Left lobe of liver (tissue), 2 donors: ENCODE measurements around the gene NPAS3. TPM values are rescaled to one million over a fixed set of nuclear protein-coding genes. Genes with fewer than 3 reads are reported as not detected.

Experiments used
- ATAC-seq: fragments of 200-7000 bp; cut with Tn5 transposase; one replicate; pipeline ENCODE4 v1.9.1; 2020; ENCODE audit warnings: mild to moderate bottlenecking, moderate library complexity
- DNase-seq: peaks from one replicate; pipeline ENCODE4 v3.0.0-alpha.2; 2020; ENCODE audit warnings: low spot score
- total RNA-seq: library from RNA; stranded (reverse); gene quantifications from one replicate; pipeline ENCODE4 v1.2.1, GENCODE V29; 2021
- donor health status: DM: no; HTN: no; CAD: no; lungs with moderate emphysema.
- donor health status: DM: no; HTN: yes; CAD: no.

NPAS3 gene
- total RNA-seq, 1 donor from 2014 or later: not detected

GRCh38 chr14:33009673-33010072 lies 71.0 kb downstream of the NPAS3 start:
- DNase-seq (no peak), ATAC-seq (no peak)

GRCh38 chr14:33010495-33010894 lies 71.8 kb downstream of the NPAS3 start:
- DNase-seq (no peak), ATAC-seq (no peak)

GRCh38 chr14:33014710-33015109 lies 76.0 kb downstream of the NPAS3 start:
- no peak for DNase-seq

GRCh38 chr14:33016613-33017012 lies 77.9 kb downstream of the NPAS3 start:
- no peak for ATAC-seq
- DNase-seq: no peak

More at GRCh38 chr14:33014710-33015109, 76.0 kb downstream of the NPAS3 start:
- no peak for ATAC-seq

- ATAC-seq: no peak
- DNase-seq: no peak
Observed at GRCh38 chr14:33017016-33017415, 78.3 kb downstream of the NPAS3 start.

GRCh38 chr14:33019346-33019745 lies 80.7 kb downstream of the NPAS3 start:
- no peak for ATAC-seq

GRCh38 chr14:33026850-33027430 lies 88.3 kb downstream of the NPAS3 start:
- ATAC-seq (no peak), DNase-seq (no peak)

More at GRCh38 chr14:33019346-33019745, 80.7 kb downstream of the NPAS3 start:
- DNase-seq: no peak

GRCh38 chr14:33029511-33029910 lies 90.8 kb downstream of the NPAS3 start:
- DNase-seq: no peak
- ATAC-seq: no peak

GRCh38 chr14:33030386-33030785 lies 91.7 kb downstream of the NPAS3 start:
- DNase-seq (no peak), ATAC-seq (no peak)

- ATAC-seq (no peak), DNase-seq (no peak)
Observed at GRCh38 chr14:33035416-33036194, 96.9 kb downstream of the NPAS3 start.

GRCh38 chr14:33039311-33039710 lies 100.6 kb downstream of the NPAS3 start:
- DNase-seq (no peak), ATAC-seq (no peak)

- DNase-seq (no peak), ATAC-seq (no peak)
Observed at GRCh38 chr14:33040372-33041140, 101.9 kb downstream of the NPAS3 start.

- DNase-seq: no peak
- no peak for ATAC-seq
Observed at GRCh38 chr14:33042591-33042990, 103.9 kb downstream of the NPAS3 start.

- DNase-seq (no peak), ATAC-seq (no peak)
Observed at GRCh38 chr14:33045760-33046159, 107.1 kb downstream of the NPAS3 start.

- ATAC-seq (no peak), DNase-seq (no peak)
Observed at GRCh38 chr14:33052943-33053342, 114.3 kb downstream of the NPAS3 start.

GRCh38 chr14:33056213-33056612 lies 117.5 kb downstream of the NPAS3 start:
- ATAC-seq (no peak), DNase-seq (no peak)

GRCh38 chr14:33057585-33057984 lies 118.9 kb downstream of the NPAS3 start:
- ATAC-seq (no peak), DNase-seq (no peak)

- DNase-seq: no peak
Observed at GRCh38 chr14:33061667-33062325, 123.1 kb downstream of the NPAS3 start.

GRCh38 chr14:33062476-33062875 lies 123.8 kb downstream of the NPAS3 start:
- ATAC-seq (no peak), DNase-seq (no peak)

More at GRCh38 chr14:33061667-33062325, 123.1 kb downstream of the NPAS3 start:
- no peak for ATAC-seq

GRCh38 chr14:33062881-33063280 lies 124.2 kb downstream of the NPAS3 start:
- DNase-seq: no peak
- ATAC-seq: no peak

GRCh38 chr14:33063521-33063920 lies 124.8 kb downstream of the NPAS3 start:
- ATAC-seq (no peak), DNase-seq (no peak)
